C1 segment of cervical spinal cord (tissue), 14 donors: ENCODE measurements around the gene ANKRD13D.

Experiments used
- DNase-seq, 14 donors: peaks; one replicate each; lab custom pipeline; 2025; lab: John Stamatoyannopoulos, UW

The ANKRD13D gene

GRCh38 chr11:67285541-67286498 lies 3.3 kb upstream of the ANKRD13D start:
- no peak for DNase-seq

DNA sequence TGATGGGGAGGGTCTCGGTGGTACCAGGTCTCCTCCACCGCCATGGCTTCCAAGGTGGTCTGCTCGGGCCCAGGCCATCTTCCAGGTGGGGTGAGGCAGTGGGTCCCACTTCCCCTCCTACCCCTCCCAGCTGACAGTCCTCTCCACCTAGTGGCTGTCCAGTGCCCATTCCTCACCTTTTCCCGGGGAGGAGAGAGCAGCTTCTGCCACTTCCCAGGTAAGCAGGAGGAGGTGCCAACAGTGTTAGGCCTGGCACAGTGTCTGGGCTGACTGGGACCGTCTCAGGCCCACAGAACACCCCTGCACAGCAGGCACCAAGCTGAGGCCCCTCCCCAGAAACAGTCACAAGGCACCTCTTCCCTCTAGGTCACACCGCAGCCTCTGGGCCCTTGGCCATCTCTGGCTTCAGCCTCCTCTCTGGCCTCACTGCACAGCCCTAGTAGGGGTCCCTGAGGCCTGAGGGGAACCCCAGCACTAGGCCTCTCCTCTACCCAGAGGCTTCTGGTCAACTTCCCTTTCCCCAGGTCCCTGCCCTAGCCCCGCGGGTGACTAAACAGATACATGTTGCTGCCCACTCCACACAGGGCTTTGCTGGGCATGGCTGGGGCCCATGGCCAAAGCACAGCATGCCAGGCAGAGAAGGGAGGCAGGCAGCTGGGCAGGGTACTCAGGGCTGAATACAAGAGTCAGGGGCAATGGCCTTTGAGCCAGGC lies 2.3 kb upstream of the ANKRD13D start:
- peak in 7 of 14 donors; percentile 24 to 59 (median 47) for DNase-seq

DNA sequence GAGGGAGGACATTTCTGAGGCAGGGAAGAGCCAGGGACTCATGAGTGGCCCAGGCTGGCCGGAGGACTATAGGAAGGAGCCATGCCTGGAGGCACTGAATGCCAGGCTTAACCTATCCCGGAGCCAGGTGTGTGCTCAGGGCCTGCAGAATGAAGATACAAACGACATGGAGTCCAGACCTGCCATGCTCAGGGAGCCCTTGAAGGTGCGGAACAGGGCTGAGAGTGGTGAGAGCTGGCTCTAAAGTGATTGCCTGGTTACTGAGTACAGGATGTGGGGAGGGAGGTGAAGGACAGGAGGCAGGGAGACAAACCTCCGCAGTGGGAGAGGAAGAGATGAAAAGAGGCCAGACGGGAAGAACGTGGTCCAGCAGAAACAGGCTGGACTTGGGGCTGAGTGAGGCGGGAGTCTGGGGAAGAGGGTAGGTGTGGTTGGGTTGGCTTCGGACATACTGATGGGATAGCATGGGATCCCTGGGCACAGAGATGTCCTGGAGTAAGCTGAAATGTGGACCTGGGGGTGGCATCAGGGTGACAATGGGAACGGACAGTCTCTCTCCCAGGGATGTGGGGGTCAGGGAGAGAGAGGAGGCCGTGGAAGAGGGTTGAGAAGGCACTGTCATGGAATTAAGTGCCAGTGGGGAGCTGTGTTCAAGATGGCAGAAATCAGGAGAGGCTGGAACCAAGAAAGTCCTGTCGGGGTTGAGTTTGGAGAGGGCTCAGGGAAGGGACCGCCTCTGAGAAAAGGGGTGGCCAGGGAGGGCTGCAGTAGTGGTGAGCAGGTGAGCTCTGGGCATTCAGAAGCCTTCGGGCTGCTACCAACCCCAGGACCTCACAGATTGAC lies 1.5 kb upstream of the ANKRD13D start:
- peak in 1 of 14 donors; percentile 52 for DNase-seq

DNA sequence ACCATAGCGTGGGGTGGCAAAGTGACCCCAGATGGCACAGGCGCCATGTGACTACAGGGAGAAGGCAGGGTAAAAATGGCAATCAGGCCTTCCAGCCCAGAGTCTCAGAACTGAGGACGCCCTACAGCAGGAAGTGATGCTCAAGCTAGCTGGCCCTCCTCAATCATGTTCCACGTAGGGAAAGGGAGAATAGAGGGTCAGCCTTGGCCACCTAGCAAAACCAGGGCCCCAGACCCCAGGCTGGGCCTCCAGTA lies 978 bp upstream of the ANKRD13D start:
- DNase-seq, result no peak

DNA sequence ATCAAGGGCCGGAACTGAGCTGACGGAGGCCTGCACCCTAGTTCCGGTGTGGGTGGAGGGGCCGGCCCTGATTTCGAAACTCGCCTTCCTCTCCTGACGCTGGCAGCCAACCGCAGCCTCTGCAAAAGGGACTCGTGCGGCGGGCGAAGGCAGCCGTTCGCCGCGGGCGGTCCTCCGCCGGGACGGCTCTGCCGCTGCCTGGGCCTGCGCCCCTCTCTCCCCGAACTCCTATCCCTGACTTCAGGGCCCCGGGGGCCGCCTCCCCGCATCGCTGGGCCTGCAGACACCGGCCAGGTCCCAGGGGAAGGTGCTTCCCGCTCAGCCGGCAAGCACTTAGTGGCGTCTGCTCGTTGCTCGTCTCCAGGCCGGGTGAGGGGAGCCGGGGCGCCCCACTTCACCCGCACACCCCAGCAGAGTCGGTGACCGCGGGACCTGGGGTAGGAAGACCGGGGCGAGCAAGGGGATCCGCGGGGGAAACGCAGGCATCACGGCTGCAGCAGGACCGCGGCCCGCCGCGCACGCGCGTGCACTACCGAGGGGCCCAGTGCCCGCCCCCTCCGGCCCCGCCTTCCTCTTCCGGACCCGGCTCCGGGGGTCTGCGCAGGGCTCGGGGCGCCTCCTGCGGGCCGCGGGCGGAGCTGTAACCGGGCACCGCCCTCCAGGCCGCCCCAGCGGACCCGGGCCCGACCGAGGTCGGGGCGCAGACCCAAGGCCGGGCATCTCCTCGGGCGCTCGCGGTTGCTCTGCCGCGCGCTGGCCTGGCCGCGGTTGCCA lies 464 bp upstream of the ANKRD13D start:
- DNase-seq, result peak in 12 of 14 donors; percentile 54 to 89 (median 79)

- peak in 1 of 14 donors; percentile 60 for DNase-seq
Observed at GRCh38 chr11:67289651-67290479, 762 bp downstream of the ANKRD13D start.

DNA sequence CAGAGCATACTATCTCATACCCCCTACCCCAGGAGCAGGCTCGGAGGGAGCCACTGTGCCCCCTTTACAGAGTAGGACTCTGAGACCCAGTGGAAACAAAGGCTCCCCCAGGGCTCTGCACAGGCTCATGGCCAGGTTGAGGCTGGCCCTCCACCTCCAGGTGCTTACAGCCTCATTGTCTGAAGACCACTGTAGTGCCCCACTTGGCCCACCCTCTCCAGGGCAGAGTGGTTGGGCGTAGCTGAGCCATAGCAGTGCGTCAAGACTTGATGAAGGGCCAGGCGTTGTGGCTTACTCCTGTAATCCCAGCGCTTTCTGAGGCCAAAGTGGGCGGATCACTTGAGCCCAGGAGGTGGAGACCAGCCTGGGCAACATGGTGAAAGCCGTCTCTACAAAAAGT lies 1.7 kb downstream of the ANKRD13D start:
- DNase-seq, result no peak

DNA sequence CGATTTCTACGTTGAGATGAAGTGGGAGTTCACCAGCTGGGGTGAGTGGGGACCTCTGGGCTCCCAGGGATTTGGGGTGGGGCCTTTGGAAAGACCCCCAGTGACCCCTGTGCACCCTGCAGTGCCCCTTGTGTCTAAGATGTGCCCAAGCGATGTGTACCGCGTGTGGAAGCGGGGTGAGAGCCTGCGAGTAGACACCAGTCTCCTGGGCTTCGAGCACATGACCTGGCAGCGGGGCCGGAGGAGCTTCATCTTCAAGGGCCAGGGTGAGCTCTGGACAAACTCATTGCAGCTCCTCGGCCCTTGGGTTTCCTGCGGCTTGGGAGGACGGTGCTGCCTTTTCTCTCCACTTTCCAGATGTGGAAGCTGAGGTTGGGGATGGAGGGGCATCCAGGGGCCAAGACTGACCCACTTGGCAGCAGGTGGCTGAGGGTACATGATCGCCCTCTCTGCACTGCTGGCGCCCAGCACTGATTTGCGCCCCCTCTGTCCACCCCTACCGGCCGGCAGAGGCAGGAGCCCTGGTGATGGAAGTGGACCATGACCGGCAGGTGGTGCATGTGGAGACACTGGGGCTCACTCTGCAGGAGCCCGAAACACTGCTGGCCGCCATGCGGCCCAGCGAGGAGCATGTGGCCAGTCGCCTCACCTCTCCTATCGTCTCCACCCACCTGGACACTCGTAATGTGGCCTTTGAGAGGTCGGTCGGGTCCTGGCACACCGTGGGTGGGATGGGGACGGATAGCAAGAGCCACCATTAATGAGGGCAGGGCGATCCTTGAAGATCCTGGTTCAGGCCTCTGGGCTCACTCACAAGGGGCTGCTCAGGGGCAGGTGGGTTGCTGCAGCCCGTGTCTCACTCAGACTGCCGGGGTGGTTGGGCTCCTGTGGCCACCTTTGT lies 2.6 kb downstream of the ANKRD13D start:
- DNase-seq, result no peak

DNA sequence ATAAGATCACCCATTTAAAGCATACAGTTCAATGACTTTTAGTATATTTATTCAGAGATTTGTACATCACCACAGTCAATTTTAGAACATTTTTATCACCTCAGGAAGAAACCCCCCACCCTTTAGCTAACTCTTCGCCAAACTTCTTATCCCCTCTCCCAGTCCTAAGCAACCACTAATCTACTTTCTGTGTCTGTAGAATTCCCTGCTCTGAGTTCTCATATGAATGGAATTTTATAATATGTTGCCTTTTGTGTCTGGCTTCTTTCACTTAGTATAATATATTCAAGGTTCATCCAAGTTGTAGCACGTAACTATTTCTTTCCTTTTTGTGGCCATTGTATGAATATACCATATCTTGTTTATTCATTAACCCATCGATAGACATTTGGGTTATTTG lies 3.6 kb downstream of the ANKRD13D start:
- DNase-seq, result no peak

DNA sequence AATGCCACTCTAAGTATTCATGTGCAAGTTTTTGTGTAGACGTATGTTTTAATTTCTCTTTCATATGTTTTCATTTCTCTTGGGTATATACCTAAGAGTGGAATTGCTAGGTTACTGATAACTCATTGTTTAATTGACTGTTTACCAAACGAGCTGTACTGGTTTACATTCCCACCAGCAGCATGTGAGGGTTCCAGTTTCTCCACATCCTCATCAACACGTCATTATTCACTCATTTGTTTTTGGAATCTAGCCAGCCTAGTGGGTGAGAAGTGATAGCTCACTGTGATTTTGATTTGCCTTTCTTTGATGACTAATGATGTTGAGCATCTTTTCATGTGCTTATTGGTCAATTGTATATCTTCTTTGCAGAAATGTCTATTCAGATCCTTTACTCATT lies 4.0 kb downstream of the ANKRD13D start:
- DNase-seq, result no peak

GRCh38 chr11:67295846-67296245 lies 6.7 kb downstream of the ANKRD13D start:
- no peak for DNase-seq

- DNase-seq, result no peak
Observed at GRCh38 chr11:67298786-67299185, 9.7 kb downstream of the ANKRD13D start.

DNA sequence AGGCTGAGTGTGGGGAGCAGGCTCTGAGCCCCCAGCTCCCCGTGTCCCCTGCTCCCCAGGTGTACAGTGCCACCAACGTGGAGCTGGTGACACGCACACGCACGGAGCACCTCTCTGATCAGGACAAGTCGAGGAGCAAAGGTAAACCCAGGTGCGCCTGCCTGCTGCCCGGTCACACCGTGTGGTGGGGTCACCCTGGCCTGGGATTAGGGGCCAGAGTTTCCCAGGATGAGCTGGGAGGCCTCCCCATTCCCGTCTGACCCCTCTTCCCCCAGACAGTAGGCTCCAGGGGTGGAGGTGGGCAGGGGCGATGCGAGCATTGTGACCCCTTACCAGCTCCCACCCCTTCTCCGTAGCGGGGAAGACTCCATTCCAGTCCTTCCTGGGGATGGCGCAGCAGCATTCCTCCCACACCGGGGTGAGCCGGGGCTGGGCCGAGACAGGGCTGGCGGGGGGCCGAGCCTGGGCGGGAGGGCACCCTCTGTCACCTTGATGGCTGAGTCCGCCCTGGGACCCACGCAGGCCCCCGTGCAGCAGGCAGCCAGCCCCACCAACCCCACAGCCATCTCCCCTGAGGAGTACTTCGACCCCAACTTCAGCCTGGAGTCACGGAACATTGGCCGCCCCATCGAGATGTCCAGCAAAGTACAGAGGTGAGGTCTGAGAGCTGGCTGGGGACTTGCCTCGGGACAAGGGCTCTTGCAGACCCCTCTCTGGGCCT lies 10.5 kb downstream of the ANKRD13D start:
- no peak for DNase-seq

GRCh38 chr11:67300256-67300755 lies 11.2 kb downstream of the ANKRD13D start:
- no peak for DNase-seq

DNA sequence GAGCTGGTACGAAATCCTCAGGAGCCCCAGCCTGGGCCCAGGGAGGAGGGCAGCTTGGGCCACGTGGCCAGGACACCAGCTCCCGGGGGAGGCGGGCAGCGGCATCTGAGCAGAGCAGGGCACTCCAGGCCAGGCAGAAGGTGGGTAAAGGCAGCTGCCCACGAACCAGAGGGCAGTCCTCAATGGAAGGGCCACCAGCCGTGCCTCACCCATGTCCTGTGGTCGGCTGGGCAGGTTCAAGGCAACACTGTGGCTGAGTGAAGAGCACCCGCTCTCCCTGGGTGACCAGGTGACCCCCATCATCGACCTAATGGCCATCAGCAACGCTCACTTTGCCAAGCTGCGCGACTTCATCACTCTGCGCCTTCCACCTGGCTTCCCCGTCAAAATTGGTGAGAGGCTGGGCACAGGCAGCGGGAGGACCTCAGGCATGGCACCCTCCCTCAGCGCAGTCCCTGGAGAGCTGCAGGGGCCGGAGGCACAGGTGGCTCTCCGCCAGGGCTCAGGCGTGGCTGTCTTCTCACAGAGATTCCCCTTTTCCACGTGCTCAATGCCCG lies 11.7 kb downstream of the ANKRD13D start:
- no peak for DNase-seq

- no peak for DNase-seq
Observed at GRCh38 chr11:67301313-67301921, 12.3 kb downstream of the ANKRD13D start.

DNA sequence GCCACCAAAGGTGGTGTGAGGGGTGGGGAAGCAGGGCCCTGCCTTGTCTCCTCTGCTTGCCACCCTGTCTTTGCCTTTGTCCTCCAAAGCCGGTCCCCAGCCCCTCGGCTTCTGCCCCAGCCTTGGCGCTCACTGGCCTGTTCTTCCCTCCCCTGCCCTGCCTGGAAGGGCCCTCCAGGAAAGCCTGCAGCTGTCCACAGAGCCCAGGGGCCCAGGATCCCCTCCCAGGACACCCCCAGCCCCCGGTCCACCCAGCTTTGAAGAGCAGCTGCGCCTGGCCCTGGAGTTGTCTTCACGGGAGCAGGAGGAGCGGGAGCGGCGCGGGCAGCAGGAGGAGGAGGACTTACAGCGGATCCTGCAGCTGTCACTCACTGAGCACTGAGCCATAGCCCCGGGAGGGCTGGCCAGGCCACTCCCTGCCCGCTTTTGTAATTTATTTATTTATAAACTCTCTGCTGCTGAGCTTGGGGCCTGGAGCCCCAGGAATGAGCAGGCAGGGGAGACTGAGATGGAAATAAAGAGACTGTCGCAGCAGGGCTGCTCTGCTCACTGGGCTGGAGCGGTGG lies 12.9 kb downstream of the ANKRD13D start:
- DNase-seq, result peak in 1 of 14 donors; percentile 54
